Measurements from ENCODE around the gene PRR7. TPM values are rescaled to one million over a fixed set of nuclear protein-coding genes. Genes with fewer than 3 reads are reported as not detected.

The PRR7 gene
- total RNA-seq, 1 donor from 2014 or later = 5.8 TPM

- no peak for DNase-seq (ENCODE audit: low read depth)
- H3K36me3 ChIP-seq (ENCODE audit: control insufficient read depth, insufficient read depth, low read length) = no peaks in the 10 kb centered on the region
- no peaks in the 10 kb centered on the region for H3K27me3 ChIP-seq (ENCODE audit: control insufficient read depth, insufficient read depth, low read length)
- H3K4me3 ChIP-seq (ENCODE audit: low read depth, low read length) = no peak overlapping the region
- no peak for TF ChIP-seq CTCF (IDR thresholded peaks at IDR 0.05; ENCODE audit: insufficient read depth, low read length, poor library complexity, severe bottlenecking)
These were observed 6.2 kb upstream of the PRR7 start for GRCh38 chr5:177440211-177440989.

- no peak for DNase-seq (ENCODE audit: low read depth)
- Histone ChIP-seq H3K27me3 (ENCODE audit: control insufficient read depth, insufficient read depth, low read length) (no peaks in the 10 kb centered on the region), H3K4me3 (ENCODE audit: low read depth, low read length) (no peak overlapping the region), H3K36me3 (ENCODE audit: control insufficient read depth, insufficient read depth, low read length) (no peaks in the 10 kb centered on the region)
- TF ChIP-seq CTCF (IDR thresholded peaks at IDR 0.05; ENCODE audit: insufficient read depth, low read length, poor library complexity, severe bottlenecking) = no peak
These were observed 5.4 kb upstream of the PRR7 start for GRCh38 chr5:177440990-177441780.

- DNase-seq (ENCODE audit: low read depth) = no peak
- H3K36me3 ChIP-seq (ENCODE audit: control insufficient read depth, insufficient read depth, low read length) = no peaks in the 10 kb centered on the region
- TF ChIP-seq CTCF (IDR thresholded peaks at IDR 0.05; ENCODE audit: insufficient read depth, low read length, poor library complexity, severe bottlenecking) = no peak
- no peak overlapping the region for H3K4me3 ChIP-seq (ENCODE audit: low read depth, low read length)
- no peaks in the 10 kb centered on the region for H3K27me3 ChIP-seq (ENCODE audit: control insufficient read depth, insufficient read depth, low read length)
These were observed 4.4 kb upstream of the PRR7 start for GRCh38 chr5:177442066-177442826.

- no peak overlapping the region for H3K4me3 ChIP-seq (ENCODE audit: low read depth, low read length)
- H3K27me3 ChIP-seq (ENCODE audit: control insufficient read depth, insufficient read depth, low read length) = no peaks in the 10 kb centered on the region
- DNase-seq (ENCODE audit: low read depth) = no peak
- TF ChIP-seq CTCF (IDR thresholded peaks at IDR 0.05; ENCODE audit: insufficient read depth, low read length, poor library complexity, severe bottlenecking) = no peak
- H3K36me3 ChIP-seq (ENCODE audit: control insufficient read depth, insufficient read depth, low read length) = no peaks in the 10 kb centered on the region
These were observed 3.2 kb upstream of the PRR7 start for GRCh38 chr5:177443144-177443983.
